CD4-positive, alpha-beta T cell (primary cell): Measurements from ENCODE around the gene FCHO2. TPM values are rescaled to one million over a fixed set of nuclear protein-coding genes. Genes with fewer than 3 reads are reported as not detected.
A peak's percentile ranks its signal among the peaks of the same experiment; 100 is the strongest.

Experiments used
- ATAC-seq: fragments of 200-7000 bp; cut with Tn5 transposase; one replicate; pipeline ENCODE4 v1.10.0; 2022; ENCODE audit warnings: mild to moderate bottlenecking; ENCODE audit not compliant: poor library complexity
- CTCF ChIA-PET: fragments of 350-600 bp; sonication (Branson Sonifier 250); formaldehyde crosslinking; loops from one replicate; lab custom pipeline; 2021; ENCODE audit warnings: antibody characterized with exemption, inconsistent platforms; lab: Charles Lee
- POLR2A ChIA-PET: fragments of 350-600 bp; sonication (Branson Sonifier 250); formaldehyde crosslinking; loops from one replicate; lab custom pipeline; 2021; ENCODE audit warnings: antibody characterized with exemption, inconsistent platforms; lab: Charles Lee
- DNase-seq, 14 experiments: peaks; one replicate each; pipeline ENCODE4 v3.0.0-alpha.2; 2013 to 2020; ENCODE audit warnings: mixed read lengths in 2 of 14
- H3K27ac ChIP-seq, 2 donors: one replicate each; pipeline versions ENCODE4 v1.5.1 to v1.7.0; 2013; ENCODE audit warnings: low read length in 2 of 2, low read depth in 1 of 2, mild to moderate bottlenecking in 1 of 2
- H3K27me3 ChIP-seq, 2 experiments: 1 replicate in 1 of 2; 2 replicates in 1 of 2; pipeline versions ENCODE4 v1.6.1 to v1.7.0; 2013; ENCODE audit warnings: low read length in 2 of 2, control low read depth in 1 of 2, mild to moderate bottlenecking in 1 of 2, moderate library complexity in 1 of 2; ENCODE audit not compliant: insufficient read depth in 2 of 2, control insufficient read depth in 1 of 2
- H3K36me3 ChIP-seq: one replicate; pipeline ENCODE4 v1.6.1; 2013; ENCODE audit warnings: low read length, control low read depth; ENCODE audit not compliant: insufficient read depth
- H3K4me1 ChIP-seq: one replicate; pipeline ENCODE4 v1.6.1; 2013; ENCODE audit warnings: low read length, control low read depth; ENCODE audit not compliant: insufficient read depth
- H3K4me3 ChIP-seq: one replicate; pipeline ENCODE4 v1.5.1; 2013; ENCODE audit warnings: mild to moderate bottlenecking, low read length, moderate library complexity
- H3K9me3 ChIP-seq, 2 experiments: 1 replicate in 1 of 2; 2 replicates in 1 of 2; pipeline versions ENCODE4 v1.6.1 to v1.7.0; 2013; ENCODE audit warnings: low read length in 2 of 2, mild to moderate bottlenecking in 2 of 2, control low read depth in 1 of 2, moderate library complexity in 1 of 2; ENCODE audit not compliant: control insufficient read depth in 1 of 2, insufficient read depth in 1 of 2
- H3K27ac Mint-ChIP-seq: one replicate; pipeline ENCODE4 v1.8.0; 2020; ENCODE audit warnings: mixed read lengths
- H3K27me3 Mint-ChIP-seq: one replicate; pipeline ENCODE4 v1.8.0; 2021; ENCODE audit warnings: mixed read lengths
- H3K36me3 Mint-ChIP-seq: one replicate; pipeline ENCODE4 v1.8.0; 2021; ENCODE audit warnings: low read depth, mixed read lengths
- H3K4me1 Mint-ChIP-seq: one replicate; pipeline ENCODE4 v1.8.0; 2021; ENCODE audit warnings: low read depth, mixed read lengths
- H3K4me3 Mint-ChIP-seq: one replicate; pipeline ENCODE4 v1.8.0; 2020; ENCODE audit warnings: mild to moderate bottlenecking, mixed read lengths
- H3K9me3 Mint-ChIP-seq: one replicate; pipeline ENCODE4 v1.8.0; 2020; ENCODE audit warnings: mixed read lengths
- CTCF ChIP-seq: fragments of 200-600 bp; IDR thresholded peaks from one replicate; pipeline ENCODE4 v1.8.0; 2022; ENCODE audit warnings: antibody characterized with exemption, mild to moderate bottlenecking
- intact Hi-C, 2 experiments: fragments of 100-400 bp; cut with DNase I in 1 of 2; cut with micrococcal nuclease in 1 of 2; formaldehyde crosslinking; loops; one replicate each; pipeline versions ENCODE4 v1.15.1 to v1.9.0; 2023 to 2025; cut with DNase I, micrococcal nuclease
- polyA plus RNA-seq, 2 donors: library from polyadenylated mRNA; unstranded; fragments of 120-200 nt; gene quantifications; one replicate each; pipeline ENCODE4 v1.2.1, GENCODE V29; 2013
- total RNA-seq, 174 experiments: library from RNA in 2 of 174; stranded (reverse) in 2 of 174; gene quantifications; one replicate each; pipeline ENCODE4 v1.2.3 and lab custom pipeline; 2021 to 2026

The FCHO2 gene
- total RNA-seq: 1 to 10 TPM; 2.0 to 2.6 TPM
- polyA plus RNA-seq (2013, experiment 1 of 2): 1.4 TPM
- 2.5 TPM for polyA plus RNA-seq (2013, experiment 2 of 2)
- 0.23 to 16.0 (median 3.8) reads per million in 172 experiments for total RNA-seq (lab: John Stamatoyannopoulos, UW)

GRCh38 chr5:72955768-72956323, at the start of gene FCHO2:
Gene FCHO2, plus strand, starts transcription at chr5:72956041. Its CDS starts 56 bp downstream, at chr5:72956097.
- POLR2A ChIA-PET: interaction anchor here (0.9 to 1.2 kb wide), 3 partner anchors 139 to 636 kb away, joined by 3 to 6 read pairs (median 4); partner anchors contain the start of genes MRPS27, PTCD2 and TNPO1
- H3K27ac ChIP-seq: no peak within 1 kb of the TSS

GRCh38 chr5:72906806-72907205, 49.0 kb upstream of the FCHO2 start:
- no peaks in the 10 kb centered on the region for H3K9me3 ChIP-seq
- CTCF ChIA-PET: no interaction called here
- DNase-seq (no peak), ATAC-seq (no peak)
- no peaks in the 10 kb centered on the region for H3K4me1 ChIP-seq
- H3K9me3 Mint-ChIP-seq: no peaks in the 10 kb centered on the region
- H3K36me3 ChIP-seq: peaks cover 76% of the 10 kb centered on the region
- H3K27ac Mint-ChIP-seq: no peak overlapping the region
- H3K4me1 Mint-ChIP-seq: no peaks in the 10 kb centered on the region
- no peak overlapping the region for H3K4me3 Mint-ChIP-seq
- intact Hi-C loops: loop anchor here in 1 of 2 experiments (2.0 kb wide), 1 partner anchor 16 kb away; no protein-coding TSS in a partner anchor
- H3K4me3 ChIP-seq: no peak overlapping the region
- TF ChIP-seq CTCF: no peak
- H3K27ac ChIP-seq: no peak overlapping the region
- POLR2A ChIA-PET: no interaction called here
- H3K36me3 Mint-ChIP-seq: peaks cover 84% of the 10 kb centered on the region
- no peaks in the 10 kb centered on the region for H3K27me3 Mint-ChIP-seq
- no peaks in the 10 kb centered on the region for H3K27me3 ChIP-seq

More at GRCh38 chr5:72955768-72956323, at the start of gene FCHO2:
- Mint-ChIP-seq H3K27me3 (peaks cover 67% of the 10 kb centered on the region), H3K4me3 (peak within 1 kb of the TSS; percentile 98), H3K9me3 (no peaks in the 10 kb centered on the region), H3K4me1 (peaks cover 18% of the 10 kb centered on the region), H3K27ac (peak within 1 kb of the TSS; percentile 73), H3K36me3 (peaks cover 14% of the 10 kb centered on the region)
- DNase-seq (peak; percentile 90 to 99 (median 96)), ATAC-seq (peak; percentile 95)
- peak; percentile 77 for TF ChIP-seq CTCF
- Histone ChIP-seq H3K9me3 (peaks cover 0 to 6% of the 10 kb centered on the region in 2 experiments), H3K36me3 (no peaks in the 10 kb centered on the region), H3K4me3 (peak within 1 kb of the TSS; percentile 92), H3K27me3 (peaks cover 2 to 33% of the 10 kb centered on the region in 2 experiments), H3K4me1 (peaks cover 11% of the 10 kb centered on the region)
- CTCF ChIA-PET: interaction anchor here (0.7 to 2.3 kb wide), 8 partner anchors 10 to 499 kb away, joined by 3 to 7 read pairs (median 3); no protein-coding TSS in a partner anchor
- intact Hi-C loops: loop anchor here (2.0 to 10.0 kb wide), 7 partner anchors 111 to 641 kb away; partner anchors contain the start of genes FOXD1 (in 1 of the 2) and TNPO1 (in 1 of the 2)

GRCh38 chr5:72908664-72909063, 47.2 kb upstream of the FCHO2 start:
- Mint-ChIP-seq H3K4me1 (no peaks in the 10 kb centered on the region), H3K27me3 (no peaks in the 10 kb centered on the region), H3K9me3 (no peaks in the 10 kb centered on the region), H3K4me3 (no peak overlapping the region), H3K36me3 (peaks cover 66% of the 10 kb centered on the region), H3K27ac (no peak overlapping the region)
- Histone ChIP-seq H3K4me3 (no peak overlapping the region), H3K9me3 (no peaks in the 10 kb centered on the region), H3K27ac (no peak overlapping the region), H3K4me1 (no peaks in the 10 kb centered on the region), H3K36me3 (peaks cover 61% of the 10 kb centered on the region), H3K27me3 (no peaks in the 10 kb centered on the region)
- ChIA-PET POLR2A (no interaction called here), CTCF (interaction anchor here (0.9 kb wide), 1 partner anchor 21 kb away, joined by 3 read pairs; no protein-coding TSS in a partner anchor)
- intact Hi-C loops: no loop called here
- DNase-seq (no peak), ATAC-seq (no peak)
- no peak for TF ChIP-seq CTCF
